ENCODE results near the gene NR5A1. TPM values are rescaled to one million over a fixed set of nuclear protein-coding genes. Genes with fewer than 3 reads are reported as not detected.

The NR5A1 gene
- not detected in 2 replicates for total RNA-seq (2014; rRNA removed; shearing (Covaris generic))
- polyA plus RNA-seq (2014; cell fraction: nucleus; rRNA removed), result not detected in 2 replicates

- DNase-seq (ENCODE audit: extremely low read depth, low read depth), result no peak
Observed at GRCh38 chr9:124506931-124507879, at the start of gene NR5A1. Gene NR5A1, minus strand, starts transcription at chr9:124507399. Its CDS starts 4,004 bp downstream, at chr9:124503395.

GRCh38 chr9:124555043-124555442 is 47.8 kb upstream of the NR5A1 start:
- DNase-seq (ENCODE audit: extremely low read depth, low read depth), result no peak

- DNase-seq (ENCODE audit: extremely low read depth, low read depth), result no peak
Observed at GRCh38 chr9:124553738-124554137, 46.5 kb upstream of the NR5A1 start.

DNA sequence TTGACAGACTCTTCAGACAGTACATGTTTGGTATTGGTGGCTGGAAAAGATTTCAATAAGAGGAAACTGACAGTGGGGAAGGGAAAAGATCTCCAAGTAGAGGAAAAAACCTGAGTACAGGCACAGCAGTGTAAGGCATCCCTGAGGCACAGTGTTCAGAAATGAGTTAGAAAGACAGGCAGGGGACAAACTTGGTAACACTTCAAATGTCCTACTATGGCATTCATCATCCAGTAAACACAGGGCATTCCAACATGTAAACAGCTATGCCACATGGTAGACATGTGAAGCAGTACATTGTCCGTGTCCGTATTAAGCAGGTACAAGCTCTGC is 45.0 kb upstream of the NR5A1 start:
- no peak for DNase-seq (ENCODE audit: extremely low read depth, low read depth)

GRCh38 chr9:124551472-124552272 is 44.5 kb upstream of the NR5A1 start:
- peak; percentile 44 for DNase-seq (ENCODE audit: extremely low read depth, low read depth)

GRCh38 chr9:124550072-124550471 is 42.9 kb upstream of the NR5A1 start:
- DNase-seq (ENCODE audit: extremely low read depth, low read depth), result no peak

DNA sequence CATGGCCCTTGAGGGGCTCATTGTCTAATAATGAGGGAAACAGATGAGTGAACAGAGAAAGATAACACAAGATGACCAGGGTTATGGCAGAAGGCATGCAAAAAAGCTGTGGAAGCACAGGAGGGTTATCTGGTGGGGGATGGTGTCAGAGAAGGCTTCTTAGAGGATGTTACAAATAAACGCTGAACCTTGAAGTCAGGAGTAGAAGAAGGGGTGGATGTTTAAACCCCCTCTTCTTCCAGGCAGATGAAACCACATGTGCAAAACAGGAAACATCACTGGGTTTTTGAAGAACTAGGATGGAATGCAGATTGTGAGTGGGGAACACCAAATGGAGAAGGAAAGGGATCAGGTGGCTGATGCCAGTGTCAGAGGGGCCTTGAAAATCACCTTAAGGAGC is 41.8 kb upstream of the NR5A1 start:
- DNase-seq (ENCODE audit: extremely low read depth, low read depth), result no peak

- DNase-seq (ENCODE audit: extremely low read depth, low read depth), result no peak
Observed at GRCh38 chr9:124544535-124544934, 37.3 kb upstream of the NR5A1 start.

- DNase-seq (ENCODE audit: extremely low read depth, low read depth), result no peak
Observed at GRCh38 chr9:124541824-124542223, 34.6 kb upstream of the NR5A1 start.

DNA sequence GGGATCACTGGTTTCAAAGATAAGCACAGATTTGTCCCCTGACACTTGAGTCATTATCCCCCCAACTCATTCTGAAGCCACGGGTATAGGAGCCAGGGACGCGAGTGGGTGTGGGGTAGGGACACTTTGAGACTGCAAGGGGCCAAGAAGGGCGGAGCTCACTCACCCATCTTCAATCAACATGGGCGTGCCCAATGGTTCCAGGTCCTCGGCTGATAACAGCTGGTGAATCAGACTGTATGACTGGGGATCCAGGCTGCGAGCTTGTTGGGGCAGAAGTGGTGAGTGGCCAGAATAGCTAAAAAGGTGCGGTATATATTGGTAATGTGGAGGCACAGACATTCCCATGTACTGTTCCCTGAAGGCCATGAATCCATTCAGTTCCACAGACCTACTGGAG is 30.7 kb upstream of the NR5A1 start:
- no peak for DNase-seq (ENCODE audit: extremely low read depth, low read depth)

DNA sequence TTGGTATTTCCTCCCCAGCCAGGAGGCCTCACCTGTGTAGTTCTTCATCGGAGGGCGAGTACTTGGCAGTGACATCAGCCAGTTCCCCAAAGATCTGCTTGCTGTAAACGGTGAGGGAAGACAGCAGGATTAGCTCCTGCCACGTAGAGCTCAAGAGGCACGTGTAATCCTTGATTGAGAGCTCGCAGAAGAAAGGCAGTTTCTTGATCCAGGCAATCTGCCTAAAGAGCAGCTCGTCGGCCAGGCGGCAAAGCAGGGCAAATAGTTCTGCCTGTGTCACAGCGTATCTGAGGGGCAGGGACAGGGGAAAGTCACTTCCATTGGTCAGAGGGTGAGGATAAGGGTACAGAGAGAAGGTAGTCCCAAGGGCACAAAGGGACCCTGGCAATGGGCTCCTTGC is 28.6 kb upstream of the NR5A1 start:
- DNase-seq (ENCODE audit: extremely low read depth, low read depth), result no peak

GRCh38 chr9:124532897-124533296 is 25.7 kb upstream of the NR5A1 start:
- DNase-seq (ENCODE audit: extremely low read depth, low read depth), result no peak

DNA sequence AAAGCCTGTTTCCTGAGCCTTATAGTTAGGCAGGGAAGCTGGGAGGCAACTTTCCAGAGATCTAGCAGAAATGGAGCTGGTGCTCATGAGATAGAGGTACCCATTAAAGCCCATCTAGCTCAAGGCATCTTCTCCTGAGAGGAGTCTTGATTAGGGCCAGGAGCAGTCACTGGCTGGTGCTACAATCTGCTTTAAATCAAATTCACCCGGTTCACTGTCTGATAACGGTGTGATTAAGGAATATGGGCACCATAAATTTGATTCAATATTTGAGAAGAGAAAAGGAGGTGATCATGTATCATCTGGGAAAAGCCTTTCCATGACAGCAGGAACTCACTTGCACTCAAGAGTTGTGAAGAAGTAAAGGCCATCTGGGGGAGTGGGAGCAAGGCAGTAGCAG is 23.9 kb upstream of the NR5A1 start:
- no peak for DNase-seq (ENCODE audit: extremely low read depth, low read depth)

DNA sequence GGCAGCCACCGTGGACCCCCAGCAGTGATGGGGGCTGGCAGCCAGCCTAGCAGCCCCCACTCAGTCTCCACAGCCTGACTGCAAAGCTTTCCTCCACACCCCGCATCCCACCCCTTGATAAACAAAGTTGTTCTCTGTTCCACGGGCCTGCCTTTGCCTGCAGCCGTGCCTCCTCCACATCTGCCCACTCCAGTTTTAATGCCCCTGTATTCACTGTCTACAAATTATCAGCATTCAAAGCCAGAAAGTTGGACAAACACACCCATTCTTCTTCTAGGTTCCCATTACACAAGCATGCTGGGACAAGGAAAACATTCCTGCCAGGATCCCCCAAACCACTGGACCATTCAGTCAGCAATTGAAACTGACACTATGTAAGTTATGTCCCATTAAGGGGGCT is 23.0 kb upstream of the NR5A1 start:
- DNase-seq (ENCODE audit: extremely low read depth, low read depth), result no peak

GRCh38 chr9:124527781-124528180 is 20.6 kb upstream of the NR5A1 start:
- DNase-seq (ENCODE audit: extremely low read depth, low read depth), result no peak

GRCh38 chr9:124526174-124526573 is 19.0 kb upstream of the NR5A1 start:
- DNase-seq (ENCODE audit: extremely low read depth, low read depth), result no peak

DNA sequence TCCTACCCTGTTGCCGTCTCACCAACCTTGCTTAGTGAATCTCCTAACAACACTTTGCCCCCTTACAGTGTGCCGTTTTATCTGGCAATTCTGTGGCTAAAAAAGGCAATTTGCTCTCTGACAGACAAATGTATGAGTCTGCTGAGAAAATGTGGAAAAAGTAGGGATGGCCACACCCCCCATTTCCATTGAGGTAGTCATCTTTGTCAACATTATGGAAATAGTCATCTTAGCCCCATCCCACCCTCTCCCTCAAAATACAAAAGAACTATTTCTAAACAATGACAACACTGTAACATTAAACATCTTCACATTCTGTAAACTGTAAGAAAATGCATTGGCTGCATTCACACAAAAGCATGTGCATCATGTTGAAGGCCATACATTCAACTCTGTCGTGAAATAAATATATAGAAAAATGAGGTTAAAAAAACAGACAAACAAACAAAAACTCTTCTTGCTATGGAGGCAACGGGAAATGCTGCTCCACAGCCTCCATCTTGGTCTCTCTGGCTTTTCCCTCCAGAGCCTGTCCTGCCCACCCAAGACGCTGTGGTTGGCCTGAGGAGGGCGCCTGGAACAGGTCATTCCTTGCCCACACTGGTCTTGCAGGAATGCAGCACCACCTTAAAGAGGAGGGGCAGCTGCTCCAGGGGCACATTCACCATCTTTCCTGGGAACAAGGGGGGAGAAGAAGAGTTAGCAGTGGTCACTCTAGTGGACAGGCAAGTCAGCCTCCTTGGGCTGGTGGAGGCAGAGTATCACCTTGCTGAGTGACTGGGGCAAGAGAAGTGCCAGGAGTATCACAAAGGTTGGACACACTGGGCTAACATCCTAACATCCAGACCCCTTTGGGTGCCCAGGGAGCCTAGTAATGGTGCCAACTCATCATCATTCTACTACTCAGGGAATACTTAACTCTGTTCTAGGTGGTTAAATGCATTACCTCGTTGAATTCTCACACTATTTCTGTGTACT is 15.2 kb upstream of the NR5A1 start:
- no peak for DNase-seq (ENCODE audit: extremely low read depth, low read depth)

- DNase-seq (ENCODE audit: extremely low read depth, low read depth), result no peak
Observed at GRCh38 chr9:124521142-124521541, 13.9 kb upstream of the NR5A1 start.

- no peak for DNase-seq (ENCODE audit: extremely low read depth, low read depth)
Observed at GRCh38 chr9:124520206-124520596, 13.0 kb upstream of the NR5A1 start.

DNA sequence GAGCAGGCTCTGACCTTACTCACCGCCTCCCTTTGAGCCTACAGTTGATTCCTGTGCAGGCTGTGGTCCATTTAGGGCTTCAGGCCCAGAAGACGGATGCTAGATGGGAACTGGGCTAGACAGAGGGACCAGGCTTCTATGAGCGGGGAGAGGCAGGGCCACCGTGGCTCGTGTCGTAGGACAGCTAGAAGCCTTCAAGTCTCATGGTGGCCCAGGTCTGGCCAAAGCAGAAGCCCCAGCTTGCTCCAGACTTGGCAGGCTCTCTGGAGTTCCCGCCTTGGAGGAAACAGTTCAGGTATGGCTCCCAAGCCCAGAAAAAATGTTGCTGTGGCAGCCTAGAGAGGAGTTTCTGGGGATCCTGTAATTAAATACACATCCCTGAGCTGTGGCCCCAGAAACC is 10.9 kb upstream of the NR5A1 start:
- DNase-seq (ENCODE audit: extremely low read depth, low read depth), result no peak

- no peak for DNase-seq (ENCODE audit: extremely low read depth, low read depth)
Observed at GRCh38 chr9:124517600-124517999, 10.4 kb upstream of the NR5A1 start.
